Measurements from ENCODE around the gene ATP1A3.
A peak's percentile ranks its signal among the peaks of the same experiment; 100 is the strongest.
"Not testable (repeated sequence)": the region's sequence is repeated elsewhere in the genome, so short reads cannot be mapped to it uniquely, and the experiment has no call there.

The ATP1A3 gene

GRCh38 chr19:41956621-41957020 lies 37.4 kb downstream of the ATP1A3 start:
- no peaks in the 10 kb centered on the region for H3K9me3 Mint-ChIP-seq
- DNase-seq (no peak), ATAC-seq (no peak)
- peaks cover 20% of the 10 kb centered on the region for H3K4me1 Mint-ChIP-seq
- no peaks in the 10 kb centered on the region for H3K36me3 Mint-ChIP-seq (ENCODE audit: low read depth)
- no peak overlapping the region for H3K27ac Mint-ChIP-seq
- H3K4me3 Mint-ChIP-seq, result no peak overlapping the region
- no peaks in the 10 kb centered on the region for H3K27me3 Mint-ChIP-seq

GRCh38 chr19:41955521-41955920 lies 38.5 kb downstream of the ATP1A3 start:
- H3K4me3 Mint-ChIP-seq, result no peak overlapping the region
- no peak overlapping the region for H3K27ac Mint-ChIP-seq
- no peaks in the 10 kb centered on the region for H3K9me3 Mint-ChIP-seq
- H3K4me1 Mint-ChIP-seq, result peaks cover 23% of the 10 kb centered on the region
- no peaks in the 10 kb centered on the region for H3K27me3 Mint-ChIP-seq
- DNase-seq (no peak), ATAC-seq (no peak)
- H3K36me3 Mint-ChIP-seq (ENCODE audit: low read depth), result no peaks in the 10 kb centered on the region

- Mint-ChIP-seq H3K27ac (no peak overlapping the region), H3K9me3 (no peaks in the 10 kb centered on the region), H3K27me3 (no peaks in the 10 kb centered on the region), H3K36me3 (ENCODE audit: low read depth) (no peaks in the 10 kb centered on the region), H3K4me1 (peaks cover 29% of the 10 kb centered on the region), H3K4me3 (no peak overlapping the region)
- DNase-seq (peak; percentile 96), ATAC-seq (peak; percentile 82)
Measured at GRCh38 chr19:41951686-41952172, 42.3 kb downstream of the ATP1A3 start.

GRCh38 chr19:41947091-41947490 lies 46.9 kb downstream of the ATP1A3 start:
- Mint-ChIP-seq H3K4me3 (peak overlapping the region; percentile 36), H3K27ac (peak overlapping the region; percentile 72), H3K27me3 (peaks cover 5% of the 10 kb centered on the region), H3K4me1 (peaks cover 67% of the 10 kb centered on the region), H3K36me3 (ENCODE audit: low read depth) (no peaks in the 10 kb centered on the region), H3K9me3 (no peaks in the 10 kb centered on the region)
- DNase-seq (no peak), ATAC-seq (no peak)

GRCh38 chr19:41945135-41945766 lies 48.8 kb downstream of the ATP1A3 start:
- Mint-ChIP-seq H3K9me3 (no peaks in the 10 kb centered on the region), H3K4me1 (peaks cover 70% of the 10 kb centered on the region), H3K27ac (peak overlapping the region; percentile 95), H3K36me3 (ENCODE audit: low read depth) (no peaks in the 10 kb centered on the region), H3K27me3 (peaks cover 9% of the 10 kb centered on the region), H3K4me3 (peak overlapping the region; percentile 65)
- ATAC-seq, result peak; percentile 95
- DNase-seq, result peak; percentile 90

GRCh38 chr19:41944336-41944735 lies 49.7 kb downstream of the ATP1A3 start:
- ATAC-seq (no peak), DNase-seq (no peak)
- Mint-ChIP-seq H3K4me1 (peaks cover 67% of the 10 kb centered on the region), H3K36me3 (ENCODE audit: low read depth) (no peaks in the 10 kb centered on the region), H3K27me3 (peaks cover 9% of the 10 kb centered on the region), H3K4me3 (peak overlapping the region; percentile 65), H3K9me3 (no peaks in the 10 kb centered on the region), H3K27ac (peak overlapping the region; percentile 95)

- no peaks in the 10 kb centered on the region for H3K9me3 Mint-ChIP-seq
- no peak for DNase-seq
- no peaks in the 10 kb centered on the region for H3K36me3 Mint-ChIP-seq (ENCODE audit: low read depth)
- peaks cover 10% of the 10 kb centered on the region for H3K27me3 Mint-ChIP-seq
- H3K4me3 Mint-ChIP-seq, result peak overlapping the region; percentile 54
- no peak for ATAC-seq
- H3K27ac Mint-ChIP-seq, result peak overlapping the region; percentile 80
- H3K4me1 Mint-ChIP-seq, result peaks cover 54% of the 10 kb centered on the region
Measured at GRCh38 chr19:41941410-41942202, 52.4 kb downstream of the ATP1A3 start.

GRCh38 chr19:41940731-41941409 lies 53.2 kb downstream of the ATP1A3 start:
- Mint-ChIP-seq H3K36me3 (ENCODE audit: low read depth) (no peaks in the 10 kb centered on the region), H3K9me3 (no peaks in the 10 kb centered on the region), H3K27ac (peak overlapping the region; percentile 83), H3K4me1 (peaks cover 55% of the 10 kb centered on the region), H3K27me3 (peaks cover 14% of the 10 kb centered on the region), H3K4me3 (peak overlapping the region; percentile 76)
- no peak for ATAC-seq
- no peak for DNase-seq

GRCh38 chr19:41939861-41940730 lies 53.9 kb downstream of the ATP1A3 start:
- Mint-ChIP-seq H3K9me3 (no peaks in the 10 kb centered on the region), H3K27ac (peak overlapping the region; percentile 83), H3K4me1 (peaks cover 52% of the 10 kb centered on the region), H3K36me3 (ENCODE audit: low read depth) (no peaks in the 10 kb centered on the region), H3K27me3 (peaks cover 16% of the 10 kb centered on the region), H3K4me3 (peak overlapping the region; percentile 76)
- ATAC-seq (no peak), DNase-seq (peak; percentile 64)

GRCh38 chr19:41939209-41939608 lies 54.8 kb downstream of the ATP1A3 start:
- H3K4me3 Mint-ChIP-seq; H3K36me3 Mint-ChIP-seq (ENCODE audit: low read depth); H3K27ac Mint-ChIP-seq; H3K9me3 Mint-ChIP-seq; ATAC-seq; DNase-seq: not testable (repeated sequence)
- Mint-ChIP-seq H3K4me1 (peaks cover 52% of the 10 kb centered on the region), H3K27me3 (peaks cover 19% of the 10 kb centered on the region)

GRCh38 chr19:41937525-41938468 lies 56.2 kb downstream of the ATP1A3 start:
- DNase-seq, result no peak
- H3K9me3 Mint-ChIP-seq, result no peaks in the 10 kb centered on the region
- H3K27ac Mint-ChIP-seq, result no peak overlapping the region
- peaks cover 46% of the 10 kb centered on the region for H3K4me1 Mint-ChIP-seq
- no peaks in the 10 kb centered on the region for H3K36me3 Mint-ChIP-seq (ENCODE audit: low read depth)
- no peak for ATAC-seq
- H3K27me3 Mint-ChIP-seq, result peaks cover 20% of the 10 kb centered on the region
- H3K4me3 Mint-ChIP-seq, result no peak overlapping the region

- peaks cover 46% of the 10 kb centered on the region for H3K4me1 Mint-ChIP-seq
- DNase-seq (no peak), ATAC-seq (no peak)
- H3K4me3 Mint-ChIP-seq, result no peak overlapping the region
- no peaks in the 10 kb centered on the region for H3K9me3 Mint-ChIP-seq
- H3K36me3 Mint-ChIP-seq (ENCODE audit: low read depth), result no peaks in the 10 kb centered on the region
- H3K27ac Mint-ChIP-seq, result no peak overlapping the region
- peaks cover 18% of the 10 kb centered on the region for H3K27me3 Mint-ChIP-seq
Measured at GRCh38 chr19:41936961-41937360, 57.1 kb downstream of the ATP1A3 start.

- H3K36me3 Mint-ChIP-seq (ENCODE audit: low read depth), result no peaks in the 10 kb centered on the region
- peaks cover 13% of the 10 kb centered on the region for H3K27me3 Mint-ChIP-seq
- no peak overlapping the region for H3K4me3 Mint-ChIP-seq
- peaks cover 42% of the 10 kb centered on the region for H3K4me1 Mint-ChIP-seq
- ATAC-seq, result peak; percentile 60
- H3K9me3 Mint-ChIP-seq, result no peaks in the 10 kb centered on the region
- no peak for DNase-seq
- H3K27ac Mint-ChIP-seq, result no peak overlapping the region
Measured at GRCh38 chr19:41936416-41936850, 57.6 kb downstream of the ATP1A3 start.
